ENCODE results near the gene RPL37A. TPM values are rescaled to one million over a fixed set of nuclear protein-coding genes. Genes with fewer than 3 reads are reported as not detected.

RPL37A gene
- total RNA-seq, 2 experiments from 2014 or later = 4,110 to 4,316 TPM

- POLR2A ChIA-PET = interaction anchor here (0.9 to 2.0 kb wide), 4 partner anchors 14 to 46 kb away, joined by 3 to 13 read pairs (median 3); partner anchors contain the start of gene RPL37A
- Mint-ChIP-seq H3K36me3 (ENCODE audit: low read depth) (peaks cover 41% of the 10 kb centered on the region), H3K4me3 (no peak overlapping the region), H3K27ac (no peak overlapping the region), H3K27me3 (no peaks in the 10 kb centered on the region), H3K4me1 (ENCODE audit: low read depth) (peaks cover 28% of the 10 kb centered on the region), H3K9me3 (no peaks in the 10 kb centered on the region)
- intact Hi-C loops (cut with micrococcal nuclease) = no loop called here
- no peak for TF ChIP-seq CTCF (IDR thresholded peaks at IDR 0.05)
- DNase-seq (peak; percentile 62), ATAC-seq (peak; percentile 92)
- CTCF ChIA-PET = interaction anchor here (0.8 to 1.1 kb wide), 3 partner anchors 12 to 112 kb away, joined by 3 to 4 read pairs (median 3); no protein-coding TSS in a partner anchor
These were observed 20.5 kb upstream of the RPL37A start for GRCh38 chr2:216478151-216478550.

- H3K4me1 Mint-ChIP-seq (ENCODE audit: low read depth) = peaks cover 28% of the 10 kb centered on the region
- no peak overlapping the region for H3K27ac Mint-ChIP-seq
- POLR2A ChIA-PET = interaction anchor here (1.0 kb wide), 1 partner anchor 45 kb away, joined by 3 read pairs; no protein-coding TSS in a partner anchor
These were observed 19.9 kb upstream of the RPL37A start for GRCh38 chr2:216478791-216479190.

GRCh38 chr2:216480221-216480620 is 18.4 kb upstream of the RPL37A start:
- ATAC-seq (no peak), DNase-seq (no peak)
- Mint-ChIP-seq H3K27me3 (no peaks in the 10 kb centered on the region), H3K4me3 (no peak overlapping the region), H3K4me1 (ENCODE audit: low read depth) (peaks cover 21% of the 10 kb centered on the region), H3K27ac (no peak overlapping the region), H3K9me3 (no peaks in the 10 kb centered on the region), H3K36me3 (ENCODE audit: low read depth) (peaks cover 40% of the 10 kb centered on the region)
- no peak for TF ChIP-seq CTCF (IDR thresholded peaks at IDR 0.05)
- ChIA-PET POLR2A (no interaction called here), CTCF (no interaction called here)
- intact Hi-C loops (cut with micrococcal nuclease) = no loop called here

More at GRCh38 chr2:216478791-216479190, 19.9 kb upstream of the RPL37A start:
- H3K36me3 Mint-ChIP-seq (ENCODE audit: low read depth) = peaks cover 41% of the 10 kb centered on the region
- no peaks in the 10 kb centered on the region for H3K27me3 Mint-ChIP-seq
- intact Hi-C loops (cut with micrococcal nuclease) = no loop called here
- no peaks in the 10 kb centered on the region for H3K9me3 Mint-ChIP-seq
- CTCF ChIA-PET = interaction anchor here (0.8 to 1.1 kb wide), 3 partner anchors 13 to 111 kb away, joined by 3 to 4 read pairs (median 3); no protein-coding TSS in a partner anchor
- H3K4me3 Mint-ChIP-seq = no peak overlapping the region
- no peak for TF ChIP-seq CTCF (IDR thresholded peaks at IDR 0.05)
- DNase-seq = no peak
- ATAC-seq = no peak

GRCh38 chr2:216482640-216483039 is 16.0 kb upstream of the RPL37A start:
- intact Hi-C loops (cut with micrococcal nuclease) = no loop called here
- ChIA-PET CTCF (no interaction called here), POLR2A (interaction anchor here (1.1 kb wide), 1 partner anchor 24 kb away, joined by 3 read pairs; no protein-coding TSS in a partner anchor)
- H3K36me3 Mint-ChIP-seq (ENCODE audit: low read depth) = peaks cover 25% of the 10 kb centered on the region
- no peak for TF ChIP-seq CTCF (IDR thresholded peaks at IDR 0.05)
- H3K27ac Mint-ChIP-seq = no peak overlapping the region
- DNase-seq (no peak), ATAC-seq (no peak)
- H3K9me3 Mint-ChIP-seq = no peaks in the 10 kb centered on the region
- H3K4me1 Mint-ChIP-seq (ENCODE audit: low read depth) = peaks cover 8% of the 10 kb centered on the region
- H3K27me3 Mint-ChIP-seq = no peaks in the 10 kb centered on the region
- no peak overlapping the region for H3K4me3 Mint-ChIP-seq

GRCh38 chr2:216485237-216485636 is 13.4 kb upstream of the RPL37A start:
- ATAC-seq (no peak), DNase-seq (no peak)
- intact Hi-C loops (cut with micrococcal nuclease) = no loop called here
- CTCF ChIA-PET = no interaction called here
- Mint-ChIP-seq H3K4me3 (no peak overlapping the region), H3K27me3 (no peaks in the 10 kb centered on the region), H3K36me3 (ENCODE audit: low read depth) (peaks cover 14% of the 10 kb centered on the region), H3K27ac (no peak overlapping the region), H3K9me3 (no peaks in the 10 kb centered on the region), H3K4me1 (ENCODE audit: low read depth) (no peaks in the 10 kb centered on the region)
- POLR2A ChIA-PET = no interaction called here
- TF ChIP-seq CTCF (IDR thresholded peaks at IDR 0.05) = no peak

Data from activated CD8-positive, alpha-beta T cell treated with anti-CD3 and anti-CD28 coated beads for 36 hours (primary cell).